A549 (cell line): ENCODE measurements around the gene ATXN7.
A peak's percentile ranks its signal among the peaks of the same experiment; 100 is the strongest.

Experiments
- BCL3 ChIP-seq: fragments of >200 bp; sonication (Bioruptor Twin); formaldehyde crosslinking; IDR thresholded peaks from 3 replicates; pipeline ENCODE4 v1.6.1; 2016
- CTCF ChIP-seq: fragments of >200 bp; sonication (Bioruptor Twin); formaldehyde crosslinking; IDR thresholded peaks from 3 replicates; pipeline ENCODE4 v1.5.1; 2016
- KDM5A ChIP-seq: fragments of 200-600 bp; sonication (generic); IDR thresholded peaks from 2 replicates; pipeline ENCODE4 v1.6.1; 2016; ENCODE audit warnings: antibody characterized with exemption, mild to moderate bottlenecking
- MAX ChIP-seq: IDR thresholded peaks from 2 replicates; pipeline ENCODE4 v1.6.1; 2012
- POLR2A ChIP-seq: IDR thresholded peaks from 2 replicates; pipeline ENCODE4 v1.6.1; 2012; ENCODE audit warnings: mild to moderate bottlenecking, low read length
- RCOR1 ChIP-seq: fragments of 150-350 bp; IDR thresholded peaks from 2 replicates; pipeline ENCODE4 v1.6.1; 2014; ENCODE audit warnings: antibody characterized with exemption, low read length, low read depth
- SREBF2 ChIP-seq: fragments of 450-650 bp; IDR thresholded peaks from 2 replicates; pipeline ENCODE4 v1.6.1; 2014; ENCODE audit warnings: mild to moderate bottlenecking, moderate library complexity

- TF ChIP-seq CTCF, result peak; percentile 71
- no peak for TF ChIP-seq RCOR1
- no peak for TF ChIP-seq BCL3
- TF ChIP-seq MAX, result no peak
- TF ChIP-seq POLR2A, result no peak
- no peak for TF ChIP-seq KDM5A
- no peak for TF ChIP-seq SREBF2
Observed at GRCh38 chr3:63818282-63819150, 45.2 kb upstream of the ATXN7 start.
